Epithelial cell of prostate (primary cell): Measurements from ENCODE around the gene SLC37A3.
A peak's percentile ranks its signal among the peaks of the same experiment; 100 is the strongest.
"Not testable (repeated sequence)": the region's sequence is repeated elsewhere in the genome, so short reads cannot be mapped to it uniquely, and the experiment has no call there.

Source experiments
- DNase-seq: peaks from one replicate; pipeline ENCODE4 v3.0.0-alpha.2; 2011; ENCODE audit warnings: low read depth, low spot score
- H3K27ac ChIP-seq: fragments of 450-650 bp; 2 replicates; pipeline ENCODE4 v1.5.1; 2017; ENCODE audit warnings: mild to moderate bottlenecking

Gene SLC37A3

DNA sequence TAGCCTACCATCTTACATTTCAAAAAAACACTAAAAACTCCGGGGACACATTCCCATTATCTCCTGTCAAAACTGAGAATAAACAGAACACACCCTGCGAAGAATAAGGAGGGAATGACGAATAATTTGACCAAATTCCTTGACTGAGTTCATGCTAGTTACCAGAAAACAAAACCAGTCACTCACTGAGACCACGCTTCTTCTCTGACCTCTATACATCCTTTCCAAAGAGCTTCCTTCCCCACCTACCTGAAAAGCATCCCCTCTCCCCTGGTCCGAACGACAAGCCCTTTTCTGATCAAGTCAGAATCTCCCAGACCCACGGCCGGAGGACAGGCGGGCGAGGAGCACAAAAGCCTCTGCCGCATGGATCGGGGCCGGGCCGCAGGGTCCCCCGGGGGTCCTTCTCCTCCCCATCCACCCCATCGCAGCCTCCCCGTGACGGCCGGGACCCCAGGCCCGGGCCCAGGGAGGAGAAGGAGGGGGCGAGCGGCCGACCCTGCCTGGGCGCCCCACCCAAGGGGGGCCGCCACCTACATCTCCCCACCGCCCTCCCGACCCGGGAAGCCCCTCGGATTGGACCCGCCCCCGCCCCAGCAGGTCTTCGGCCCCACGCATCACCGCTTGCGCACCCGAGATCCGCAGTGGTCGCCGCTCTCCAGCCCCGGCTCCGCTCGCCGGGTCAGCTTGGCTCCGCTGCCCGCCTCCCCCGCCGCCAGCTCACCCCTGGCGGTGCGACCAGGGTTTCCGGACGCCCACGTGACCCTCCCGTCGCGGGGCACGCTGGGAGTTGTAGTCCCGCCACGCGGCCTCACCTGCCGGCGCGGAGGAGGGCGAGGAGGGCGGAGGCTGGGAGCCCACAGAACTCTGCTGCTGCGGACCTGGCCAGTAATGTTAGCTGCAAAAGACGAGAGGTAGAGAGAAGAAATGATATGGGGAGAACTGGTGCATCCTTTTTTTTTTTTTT is at the start of gene SLC37A3:
Gene SLC37A3 (minus strand): TSS at position 747 of the 967 bp plus-strand sequence. CDS start 16,004 bp downstream, outside the sequence.
- DNase-seq, result peak; percentile 16

GRCh38 chr7:140447841-140448240 is 49.5 kb upstream of the SLC37A3 start:
- no peak for DNase-seq

More for the DNA sequence above, at the start of gene SLC37A3:
- peak within 1 kb of the TSS; percentile 48 for H3K27ac ChIP-seq

DNA sequence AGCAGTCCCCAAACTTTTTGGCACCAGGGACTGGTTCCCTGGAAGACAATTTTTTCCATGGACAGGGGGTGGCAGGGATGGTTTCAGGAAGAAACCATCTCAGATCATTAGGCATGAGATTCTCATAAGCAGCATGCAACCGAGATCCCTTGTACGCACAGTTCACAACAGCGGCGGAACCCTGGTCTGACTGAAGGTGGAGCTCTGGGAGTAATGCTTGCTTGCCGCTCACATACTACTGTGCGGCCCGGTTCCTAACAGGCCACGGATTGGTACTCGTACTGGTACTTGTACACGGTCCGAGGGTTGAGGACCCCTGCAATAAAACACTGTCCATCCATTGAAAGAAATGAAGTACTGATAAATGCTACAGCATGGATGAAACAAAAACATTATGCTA is 48.1 kb upstream of the SLC37A3 start:
- no peak overlapping the region for H3K27ac ChIP-seq
- DNase-seq, result no peak

More at GRCh38 chr7:140447841-140448240, 49.5 kb upstream of the SLC37A3 start:
- no peak overlapping the region for H3K27ac ChIP-seq

GRCh38 chr7:140441519-140441918 is 43.2 kb upstream of the SLC37A3 start:
- no peak for DNase-seq
- no peak overlapping the region for H3K27ac ChIP-seq

- no peak for DNase-seq
- no peak overlapping the region for H3K27ac ChIP-seq
These were observed 42.3 kb upstream of the SLC37A3 start for GRCh38 chr7:140440593-140440992.

DNA sequence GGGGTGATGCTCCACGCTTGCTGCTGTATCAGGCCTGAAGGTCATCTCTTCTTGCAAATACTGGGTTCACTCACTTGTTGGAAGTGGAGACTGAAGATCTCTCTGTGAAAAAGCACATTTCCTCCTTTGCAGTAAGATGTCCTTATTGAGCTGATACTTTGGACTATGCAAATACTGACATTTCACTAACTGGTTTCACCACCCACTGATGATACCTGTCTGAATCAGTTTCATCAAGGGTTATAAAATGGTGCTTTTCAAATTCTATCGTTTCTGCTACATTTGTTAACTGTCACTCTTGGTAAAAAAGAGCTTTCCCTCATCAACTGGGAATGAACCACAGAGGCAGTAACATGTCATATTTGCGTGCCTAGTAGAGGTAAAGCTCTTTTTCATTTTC is 41.0 kb upstream of the SLC37A3 start:
- no peak overlapping the region for H3K27ac ChIP-seq
- DNase-seq, result no peak

DNA sequence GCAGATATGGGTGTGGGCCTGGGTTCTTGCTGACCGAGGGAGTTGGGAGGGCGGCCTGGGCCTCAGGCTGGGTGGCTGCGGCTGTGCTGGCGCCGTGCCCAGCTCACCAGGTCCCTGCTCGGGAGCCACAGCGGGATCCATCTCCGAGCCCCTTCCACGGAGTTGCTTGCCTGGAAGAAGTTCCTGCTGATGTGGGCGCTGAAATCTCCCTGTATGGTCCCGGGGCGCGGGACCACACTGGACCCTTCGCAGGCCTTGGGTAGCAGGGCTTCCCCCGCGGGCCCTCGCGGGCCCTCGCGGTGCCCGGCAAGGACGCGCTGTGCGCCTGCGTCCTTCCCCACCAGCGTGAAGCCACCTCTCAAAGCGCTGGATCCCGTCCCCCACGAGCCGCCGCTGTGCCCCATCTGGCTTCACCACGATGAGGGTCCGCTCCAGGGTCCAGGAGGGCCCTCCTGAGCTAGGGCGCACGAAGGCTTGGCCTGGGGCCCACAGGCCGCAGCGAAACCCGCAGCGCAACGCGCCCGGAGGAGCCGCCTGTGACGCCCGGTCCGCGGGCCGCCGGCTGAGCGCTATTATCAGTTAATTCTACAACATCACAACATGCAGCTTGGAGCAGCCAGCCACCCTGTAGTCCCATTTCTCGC is 37.0 kb upstream of the SLC37A3 start:
- no peak overlapping the region for H3K27ac ChIP-seq
- no peak for DNase-seq

GRCh38 chr7:140433396-140433795 is 35.1 kb upstream of the SLC37A3 start:
- no peak for DNase-seq
- no peak overlapping the region for H3K27ac ChIP-seq

DNA sequence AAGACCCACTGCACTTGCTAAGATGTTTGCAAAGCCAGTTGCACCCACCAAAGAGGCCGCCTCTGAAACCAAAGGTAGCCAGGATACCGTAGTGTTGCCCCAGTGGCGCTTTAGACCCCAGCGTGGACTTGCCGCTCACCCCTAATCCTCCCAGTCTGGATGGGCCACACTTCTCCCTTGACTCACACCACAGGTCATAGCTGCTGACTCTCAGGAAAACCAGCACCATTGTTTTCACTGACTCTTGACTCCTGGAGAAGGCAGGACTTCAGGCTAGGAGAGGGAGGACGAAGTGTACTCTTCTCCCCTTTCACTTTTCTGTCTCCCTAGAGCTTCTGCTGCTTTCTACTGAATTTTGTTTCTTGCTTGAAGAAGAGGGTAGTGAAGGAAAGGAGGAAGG is 27.8 kb upstream of the SLC37A3 start:
- DNase-seq, result no peak
- no peak overlapping the region for H3K27ac ChIP-seq

DNA sequence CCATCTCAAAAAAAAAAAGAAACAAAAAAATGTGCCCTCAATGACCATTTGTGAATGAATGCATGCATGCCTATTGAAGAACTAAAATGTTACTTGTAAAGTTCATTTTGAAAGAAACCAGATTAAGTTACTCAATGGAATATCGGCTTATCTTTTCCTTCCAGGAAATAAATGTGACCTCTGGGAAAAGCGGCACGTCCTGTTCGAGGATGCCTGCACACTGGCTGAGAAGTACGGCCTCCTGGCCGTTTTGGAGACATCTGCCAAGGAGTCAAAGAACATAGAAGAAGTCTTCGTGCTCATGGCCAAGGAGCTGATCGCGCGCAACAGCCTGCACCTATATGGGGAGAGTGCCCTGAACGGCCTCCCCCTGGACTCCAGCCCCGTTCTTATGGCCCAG is 27.4 kb upstream of the SLC37A3 start:
- no peak overlapping the region for H3K27ac ChIP-seq
- DNase-seq, result no peak

DNA sequence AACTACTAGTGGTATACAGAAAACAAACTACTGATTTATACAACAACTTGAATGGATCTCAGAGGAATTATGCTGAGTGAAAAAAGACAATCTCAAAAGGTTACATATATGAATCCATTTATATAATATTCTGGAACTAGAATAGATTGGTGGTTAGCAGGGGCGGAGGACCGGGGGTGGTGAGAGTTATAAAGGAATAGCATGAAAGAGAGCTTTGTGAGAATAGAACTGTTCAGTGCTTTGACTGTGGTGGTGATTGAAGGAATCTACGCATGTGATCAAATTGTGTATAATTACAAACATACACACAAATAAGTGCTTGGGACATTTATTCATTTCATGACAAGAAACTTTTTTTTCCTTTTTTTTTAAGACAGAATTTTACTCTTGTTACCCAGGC is 25.2 kb upstream of the SLC37A3 start:
- no peak overlapping the region for H3K27ac ChIP-seq

GRCh38 chr7:140421521-140421920 is 23.2 kb upstream of the SLC37A3 start:
- DNase-seq, result no peak

More for the DNA sequence above, 25.2 kb upstream of the SLC37A3 start:
- DNase-seq, result no peak

GRCh38 chr7:140418653-140419052 is 20.3 kb upstream of the SLC37A3 start:
- no peak for DNase-seq
- H3K27ac ChIP-seq, result no peak overlapping the region

More at GRCh38 chr7:140421521-140421920, 23.2 kb upstream of the SLC37A3 start:
- no peak overlapping the region for H3K27ac ChIP-seq

- DNase-seq, result not testable (repeated sequence)
These were observed 19.8 kb upstream of the SLC37A3 start for GRCh38 chr7:140418156-140418472.

GRCh38 chr7:140417456-140418155 is 19.3 kb upstream of the SLC37A3 start:
- no peak overlapping the region for H3K27ac ChIP-seq
- DNase-seq, result no peak

More at GRCh38 chr7:140418156-140418472, 19.8 kb upstream of the SLC37A3 start:
- H3K27ac ChIP-seq, result not testable (repeated sequence)

GRCh38 chr7:140416560-140416959 is 18.2 kb upstream of the SLC37A3 start:
- DNase-seq, result no peak
- H3K27ac ChIP-seq, result no peak overlapping the region

DNA sequence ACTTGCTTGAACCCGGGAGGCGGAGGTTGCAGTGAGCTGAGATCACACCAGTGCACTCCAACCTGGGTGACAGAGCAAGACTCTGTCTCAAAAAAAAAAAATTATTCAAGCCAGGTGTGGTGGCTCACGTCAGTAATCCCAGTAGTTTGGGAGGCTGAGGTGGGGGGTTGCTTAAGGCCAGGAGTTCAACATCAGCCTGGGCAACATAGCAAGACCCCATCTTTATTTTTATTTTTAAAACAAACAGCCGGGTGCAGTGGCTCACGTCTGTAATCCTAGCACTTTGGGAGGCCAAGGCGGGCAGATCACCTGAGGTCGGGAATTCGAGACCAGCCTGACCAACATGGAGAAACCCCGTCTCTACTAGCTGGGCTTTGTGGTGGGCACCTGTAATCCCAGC is 17.5 kb upstream of the SLC37A3 start:
- not testable (repeated sequence) for DNase-seq, H3K27ac ChIP-seq

- DNase-seq, result no peak
- no peak overlapping the region for H3K27ac ChIP-seq
These were observed 17.0 kb upstream of the SLC37A3 start for GRCh38 chr7:140415361-140415760.

- DNase-seq, result no peak
- H3K27ac ChIP-seq, result no peak overlapping the region
These were observed 6.3 kb upstream of the SLC37A3 start for GRCh38 chr7:140404565-140405065.

GRCh38 chr7:140403878-140404564 is 5.7 kb upstream of the SLC37A3 start, which contains the start of gene RAB19:
RAB19 (plus strand) TSS chr7:140404058; CDS start chr7:140407647, 3,589 bp downstream.
- H3K27ac ChIP-seq, result no peak within 1 kb of the TSS
- DNase-seq, result no peak
